ENCODE data around the gene UPK1B. TPM values are rescaled to one million over a fixed set of nuclear protein-coding genes. Genes with fewer than 3 reads are reported as not detected.
A peak's percentile ranks its signal among the peaks of the same experiment; 100 is the strongest.

Gene UPK1B
- total and polyA plus RNA-seq, 8 donors, result 0.18 to 0.99 (median 0.49) TPM; not detected in 1

DNA sequence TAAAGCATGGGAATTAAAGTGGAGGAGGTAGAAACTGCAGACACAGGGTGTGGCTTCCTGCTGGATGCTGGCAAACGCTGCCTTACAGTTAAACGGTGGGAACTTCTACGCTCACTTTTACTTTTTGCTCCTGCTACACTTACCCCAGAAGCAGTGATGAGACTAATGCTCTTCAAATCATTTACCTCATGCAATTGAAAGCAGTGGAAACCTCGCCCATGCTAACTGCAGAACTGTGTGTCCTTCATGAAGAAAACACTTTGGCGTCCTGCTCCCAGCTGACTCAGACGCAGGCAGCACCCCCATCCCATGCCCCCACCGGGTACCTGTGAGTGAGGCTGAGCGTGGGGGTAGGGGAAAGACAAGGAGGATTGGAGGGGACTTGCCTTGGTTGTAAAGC is 31.8 kb downstream of the UPK1B start:
- Histone ChIP-seq H3K4me1 (no peaks in the 10 kb centered on the region), H3K36me3 (peaks cover 0 to 12% of the 10 kb centered on the region in 2 donors), H3K9me3 (no peaks in the 10 kb centered on the region), H3K27ac (no peak overlapping the region), H3K27me3 (no peaks in the 10 kb centered on the region), H3K4me3 (no peak overlapping the region)
- ATAC-seq, result no peak
- intact Hi-C loops (cut with DNase I), result no loop called here
- no peak for DNase-seq
- TF ChIP-seq, protein P1, sequence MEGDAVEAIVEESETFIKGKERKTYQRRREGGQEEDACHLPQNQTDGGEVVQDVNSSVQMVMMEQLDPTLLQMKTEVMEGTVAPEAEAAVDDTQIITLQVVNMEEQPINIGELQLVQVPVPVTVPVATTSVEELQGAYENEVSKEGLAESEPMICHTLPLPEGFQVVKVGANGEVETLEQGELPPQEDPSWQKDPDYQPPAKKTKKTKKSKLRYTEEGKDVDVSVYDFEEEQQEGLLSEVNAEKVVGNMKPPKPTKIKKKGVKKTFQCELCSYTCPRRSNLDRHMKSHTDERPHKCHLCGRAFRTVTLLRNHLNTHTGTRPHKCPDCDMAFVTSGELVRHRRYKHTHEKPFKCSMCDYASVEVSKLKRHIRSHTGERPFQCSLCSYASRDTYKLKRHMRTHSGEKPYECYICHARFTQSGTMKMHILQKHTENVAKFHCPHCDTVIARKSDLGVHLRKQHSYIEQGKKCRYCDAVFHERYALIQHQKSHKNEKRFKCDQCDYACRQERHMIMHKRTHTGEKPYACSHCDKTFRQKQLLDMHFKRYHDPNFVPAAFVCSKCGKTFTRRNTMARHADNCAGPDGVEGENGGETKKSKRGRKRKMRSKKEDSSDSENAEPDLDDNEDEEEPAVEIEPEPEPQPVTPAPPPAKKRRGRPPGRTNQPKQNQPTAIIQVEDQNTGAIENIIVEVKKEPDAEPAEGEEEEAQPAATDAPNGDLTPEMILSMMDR (IDR thresholded peaks at IDR 0.05), result no peak

DNA sequence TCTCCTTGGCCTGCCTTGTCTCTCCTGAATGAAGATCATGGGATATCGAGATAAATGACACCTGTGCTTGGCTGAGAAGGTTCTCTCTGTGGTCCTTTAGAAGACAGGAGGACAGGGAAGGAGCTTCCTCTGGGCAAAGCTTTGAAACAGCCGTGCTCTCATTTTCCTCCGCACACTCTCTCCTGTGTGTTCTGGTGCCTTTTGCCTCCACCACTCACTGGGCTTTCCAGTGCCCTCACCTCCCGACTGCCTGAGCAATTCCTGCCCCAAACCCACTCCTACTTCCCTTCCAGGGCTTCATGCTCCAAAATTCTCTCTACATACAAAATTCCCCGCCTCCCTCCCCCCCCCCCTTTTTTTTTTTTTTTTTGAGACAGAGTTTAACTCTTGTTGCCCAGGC is 32.3 kb downstream of the UPK1B start:
- Histone ChIP-seq H3K36me3 (peaks cover 0 to 12% of the 10 kb centered on the region in 2 donors), H3K9me3 (no peaks in the 10 kb centered on the region), H3K27ac (no peak overlapping the region), H3K4me3 (no peak overlapping the region), H3K27me3 (no peaks in the 10 kb centered on the region), H3K4me1 (no peaks in the 10 kb centered on the region)
- TF ChIP-seq, protein P1 (IDR thresholded peaks at IDR 0.05), result no peak
- no peak for DNase-seq
- intact Hi-C loops (cut with DNase I), result no loop called here
- no peak for ATAC-seq

DNA sequence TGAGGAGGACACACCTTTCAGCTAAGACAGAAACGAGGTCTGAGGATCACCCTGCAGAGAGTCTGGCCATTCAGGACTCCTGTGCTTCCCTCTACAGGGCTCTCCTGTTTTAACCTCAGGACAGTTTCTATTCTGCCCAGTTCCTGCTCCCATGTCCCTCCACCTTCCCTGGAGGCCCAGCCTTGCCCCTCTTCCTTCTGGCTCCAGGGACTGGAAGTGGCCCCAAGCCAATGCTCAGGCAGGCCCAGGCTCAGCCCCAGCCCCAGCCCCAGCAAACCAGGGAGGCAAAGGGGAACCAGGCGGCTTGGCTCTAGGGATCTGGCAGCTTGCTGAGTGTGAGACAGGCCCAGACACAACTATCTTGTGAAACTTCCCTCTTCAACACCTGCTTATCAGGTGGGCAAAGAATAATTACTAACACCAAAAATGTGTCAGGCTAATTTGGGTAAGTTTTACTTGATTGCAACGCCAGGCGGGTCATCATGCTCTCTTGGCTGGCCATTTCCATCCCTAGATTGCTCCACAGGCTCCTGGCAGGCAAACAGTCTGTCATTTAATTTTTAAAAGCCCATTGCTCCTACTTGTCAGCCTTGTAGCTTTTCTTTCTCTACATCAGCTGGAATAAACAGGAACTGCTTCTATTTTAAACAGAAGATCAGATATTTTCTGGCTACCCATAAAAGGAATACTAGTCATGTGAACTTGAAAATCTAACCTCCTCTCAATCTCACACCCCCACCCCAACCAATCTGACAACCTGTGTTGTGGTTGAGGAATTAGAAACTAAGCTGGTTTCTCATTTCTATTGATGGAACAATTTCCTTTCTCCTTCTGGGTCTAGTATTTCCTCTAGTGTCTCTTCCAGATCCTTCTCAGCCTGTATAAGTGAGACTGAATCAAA is 33.5 kb downstream of the UPK1B start:
- no peaks in the 10 kb centered on the region for H3K4me1 ChIP-seq
- H3K27ac ChIP-seq, result peak overlapping the region in 1 of 2 donors; percentile 68
- intact Hi-C loops (cut with DNase I), result no loop called here
- H3K36me3 ChIP-seq, result peaks cover 0 to 23% of the 10 kb centered on the region in 2 donors
- no peak for ATAC-seq
- TF ChIP-seq, protein P1 (IDR thresholded peaks at IDR 0.05), result no peak
- H3K9me3 ChIP-seq, result no peaks in the 10 kb centered on the region
- H3K4me3 ChIP-seq, result no peak overlapping the region
- no peaks in the 10 kb centered on the region for H3K27me3 ChIP-seq
- DNase-seq, result peak in 1 of 4 donors; percentile 83

DNA sequence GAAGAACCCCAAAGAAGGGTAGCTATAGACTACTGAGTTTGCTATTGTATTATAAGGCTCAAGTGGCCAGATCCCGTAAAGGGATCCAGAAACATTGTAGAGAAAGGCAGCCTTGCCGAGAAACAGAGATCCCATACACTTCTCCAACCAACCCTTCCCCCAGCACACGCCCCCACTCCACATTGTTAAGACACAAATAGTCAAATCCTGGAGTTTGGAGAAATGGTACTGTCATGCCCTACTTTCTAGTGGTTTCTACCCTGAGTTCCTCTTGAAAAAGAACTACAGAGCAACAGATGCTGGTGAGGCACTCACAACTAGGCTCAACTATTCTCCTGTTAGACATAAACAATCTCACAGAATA is 34.1 kb downstream of the UPK1B start:
- no peaks in the 10 kb centered on the region for H3K27me3 ChIP-seq
- no peaks in the 10 kb centered on the region for H3K4me1 ChIP-seq
- no peak overlapping the region for H3K4me3 ChIP-seq
- peaks cover 0 to 29% of the 10 kb centered on the region in 2 donors for H3K36me3 ChIP-seq
- DNase-seq (no peak), ATAC-seq (no peak)
- H3K27ac ChIP-seq, result peak overlapping the region in 1 of 2 donors; percentile 68
- intact Hi-C loops (cut with DNase I), result no loop called here
- H3K9me3 ChIP-seq, result no peaks in the 10 kb centered on the region
- TF ChIP-seq, protein P1 (IDR thresholded peaks at IDR 0.05), result no peak

DNA sequence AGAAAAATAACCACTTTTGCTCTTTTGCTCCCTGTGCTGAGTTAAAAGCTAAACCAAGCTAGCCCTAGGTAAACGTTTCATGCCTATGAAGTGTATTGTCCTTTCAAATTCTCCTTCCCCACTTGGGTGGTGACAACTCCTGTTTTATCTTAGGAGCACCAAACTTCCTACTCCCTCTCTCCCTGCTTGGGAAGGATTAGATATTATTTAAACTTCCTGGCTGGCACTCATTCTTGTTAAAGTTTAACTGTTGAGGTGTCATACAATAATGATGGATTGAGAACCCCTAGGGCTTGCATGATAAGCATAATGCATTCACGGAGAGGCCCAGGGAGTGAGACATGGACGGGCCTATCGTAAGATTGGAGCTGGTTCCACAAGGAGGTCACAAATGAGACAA is 37.8 kb downstream of the UPK1B start:
- Histone ChIP-seq H3K9me3 (no peaks in the 10 kb centered on the region), H3K4me3 (no peak overlapping the region), H3K4me1 (no peaks in the 10 kb centered on the region), H3K27ac (no peak overlapping the region), H3K36me3 (peaks cover 4 to 66% of the 10 kb centered on the region in 2 donors), H3K27me3 (no peaks in the 10 kb centered on the region)
- DNase-seq (peak in 1 of 4 donors; percentile 8), ATAC-seq (no peak)
- intact Hi-C loops (cut with DNase I), result no loop called here
- TF ChIP-seq, protein P1 (IDR thresholded peaks at IDR 0.05), result no peak

Measured in left lung (tissue), 10 donors.